Suprapubic skin (tissue), 4 donors: Measurements from ENCODE around the gene NR2E1. TPM values are rescaled to one million over a fixed set of nuclear protein-coding genes. Genes with fewer than 3 reads are reported as not detected.

Source experiments
- DNase-seq, 2 donors: peaks; one replicate each; pipeline ENCODE4 v3.0.0-alpha.2; 2019; ENCODE audit warnings: low spot score in 2 of 2
- H3K27ac ChIP-seq: fragments of 200-600 bp; sonication (generic); one replicate; pipeline ENCODE4 v1.5.1; 2019
- H3K27me3 ChIP-seq: fragments of 200-600 bp; sonication (generic); one replicate; pipeline ENCODE4 v1.5.1; 2019
- H3K36me3 ChIP-seq: fragments of 200-600 bp; sonication (generic); one replicate; pipeline ENCODE4 v1.5.1; 2019
- H3K4me1 ChIP-seq: fragments of 200-600 bp; sonication (generic); one replicate; pipeline ENCODE4 v1.5.1; 2019
- H3K4me3 ChIP-seq: fragments of 200-600 bp; sonication (generic); one replicate; pipeline ENCODE4 v1.5.1; 2019; ENCODE audit warnings: mild to moderate bottlenecking
- H3K9me3 ChIP-seq: fragments of 200-600 bp; sonication (generic); one replicate; pipeline ENCODE4 v1.5.1; 2019
- EP300 ChIP-seq: sonication (generic); formaldehyde crosslinking; IDR thresholded peaks from one replicate; pipeline ENCODE4 v1.6.1; 2017; ENCODE audit warnings: antibody characterized with exemption
- POLR2A ChIP-seq, 2 donors: fragments of 450-650 bp; IDR thresholded peaks; one replicate each; pipeline ENCODE4 v1.6.1; 2017; ENCODE audit warnings: antibody characterized with exemption in 2 of 2, mild to moderate bottlenecking in 2 of 2, moderate library complexity in 2 of 2
- POLR2AphosphoS5 ChIP-seq, 3 donors: sonication (generic); formaldehyde crosslinking; IDR thresholded peaks; one replicate each; pipeline ENCODE4 v1.6.1; 2017; ENCODE audit warnings: antibody characterized with exemption in 3 of 3
- WGBS: methylation state at CpG from one replicate; pipeline ENCODE4 v1.1.5; 2018; 5-methylcytosine and 5-hydroxymethylcytosine counted together
- total RNA-seq, 4 donors: library from RNA; depleted of rRNA; stranded (reverse); fragments of >200 nt; gene quantifications; one replicate each; pipeline ENCODE4 v1.1.0, GENCODE V29; 2016
- TF ChIP-seq, protein P1 (sequence below), 2 donors: fragments of 200-600 bp in 1 of 2; fragments of 450-650 bp in 1 of 2; sonication (generic) in 1 of 2; IDR thresholded peaks; one replicate each; pipeline ENCODE4 v1.5.1; 2016 to 2019; ENCODE audit warnings: antibody characterized with exemption in 2 of 2, mild to moderate bottlenecking in 1 of 2, moderate library complexity in 1 of 2

The NR2E1 gene
- total RNA-seq, 4 donors from 2014 or later, result 0.38 TPM; not detected in 3

GRCh38 chr6:108179741-108180140 is 13.9 kb downstream of the NR2E1 start:
- peaks cover 17% of the 10 kb centered on the region for H3K4me1 ChIP-seq
- peaks cover 67% of the 10 kb centered on the region for H3K27me3 ChIP-seq
- WGBS, result 23% methylated on average over 4 of the region's 4 CpGs
- no peak overlapping the region for H3K4me3 ChIP-seq
- no peak for TF ChIP-seq POLR2AphosphoS5 (IDR thresholded peaks at IDR 0.05)
- no peaks in the 10 kb centered on the region for H3K9me3 ChIP-seq
- no peaks in the 10 kb centered on the region for H3K36me3 ChIP-seq
- no peak overlapping the region for H3K27ac ChIP-seq
- DNase-seq, result no peak

- H3K9me3 ChIP-seq, result no peaks in the 10 kb centered on the region
- H3K27me3 ChIP-seq, result peaks cover 61% of the 10 kb centered on the region
Measured at GRCh38 chr6:108180266-108180665, 14.4 kb downstream of the NR2E1 start.

GRCh38 chr6:108180776-108181175 is 15.0 kb downstream of the NR2E1 start:
- Histone ChIP-seq H3K27ac (no peak overlapping the region), H3K27me3 (peaks cover 58% of the 10 kb centered on the region)

More at GRCh38 chr6:108180266-108180665, 14.4 kb downstream of the NR2E1 start:
- no peak overlapping the region for H3K27ac ChIP-seq
- H3K4me3 ChIP-seq, result no peak overlapping the region
- H3K36me3 ChIP-seq, result no peaks in the 10 kb centered on the region
- no peak for TF ChIP-seq EP300
- TF ChIP-seq, protein P1, sequence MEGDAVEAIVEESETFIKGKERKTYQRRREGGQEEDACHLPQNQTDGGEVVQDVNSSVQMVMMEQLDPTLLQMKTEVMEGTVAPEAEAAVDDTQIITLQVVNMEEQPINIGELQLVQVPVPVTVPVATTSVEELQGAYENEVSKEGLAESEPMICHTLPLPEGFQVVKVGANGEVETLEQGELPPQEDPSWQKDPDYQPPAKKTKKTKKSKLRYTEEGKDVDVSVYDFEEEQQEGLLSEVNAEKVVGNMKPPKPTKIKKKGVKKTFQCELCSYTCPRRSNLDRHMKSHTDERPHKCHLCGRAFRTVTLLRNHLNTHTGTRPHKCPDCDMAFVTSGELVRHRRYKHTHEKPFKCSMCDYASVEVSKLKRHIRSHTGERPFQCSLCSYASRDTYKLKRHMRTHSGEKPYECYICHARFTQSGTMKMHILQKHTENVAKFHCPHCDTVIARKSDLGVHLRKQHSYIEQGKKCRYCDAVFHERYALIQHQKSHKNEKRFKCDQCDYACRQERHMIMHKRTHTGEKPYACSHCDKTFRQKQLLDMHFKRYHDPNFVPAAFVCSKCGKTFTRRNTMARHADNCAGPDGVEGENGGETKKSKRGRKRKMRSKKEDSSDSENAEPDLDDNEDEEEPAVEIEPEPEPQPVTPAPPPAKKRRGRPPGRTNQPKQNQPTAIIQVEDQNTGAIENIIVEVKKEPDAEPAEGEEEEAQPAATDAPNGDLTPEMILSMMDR (IDR thresholded peaks at IDR 0.05), result no peak
- no peak for TF ChIP-seq POLR2AphosphoS5 (IDR thresholded peaks at IDR 0.05)
- TF ChIP-seq POLR2A (IDR thresholded peaks at IDR 0.05), result no peak
- WGBS, result 26% methylated on average over 1 of the region's 1 CpG
- peaks cover 14% of the 10 kb centered on the region for H3K4me1 ChIP-seq
- no peak for DNase-seq

GRCh38 chr6:108186226-108186625 is 20.4 kb downstream of the NR2E1 start:
- peaks cover 23% of the 10 kb centered on the region for H3K27me3 ChIP-seq

More at GRCh38 chr6:108180776-108181175, 15.0 kb downstream of the NR2E1 start:
- TF ChIP-seq EP300 (no peak), POLR2A (IDR thresholded peaks at IDR 0.05) (no peak)
- TF ChIP-seq, protein P1 (IDR thresholded peaks at IDR 0.05), result no peak
- Histone ChIP-seq H3K36me3 (no peaks in the 10 kb centered on the region), H3K4me3 (no peak overlapping the region), H3K4me1 (peaks cover 9% of the 10 kb centered on the region), H3K9me3 (no peaks in the 10 kb centered on the region)
- 62% methylated on average over 6 of the region's 6 CpGs for WGBS
- no peak for DNase-seq

GRCh38 chr6:108187519-108187918 is 21.7 kb downstream of the NR2E1 start:
- Histone ChIP-seq H3K4me1 (no peaks in the 10 kb centered on the region), H3K27ac (no peak overlapping the region), H3K36me3 (no peaks in the 10 kb centered on the region), H3K9me3 (no peaks in the 10 kb centered on the region), H3K4me3 (no peak overlapping the region), H3K27me3 (peaks cover 19% of the 10 kb centered on the region)
- TF ChIP-seq POLR2AphosphoS5 (IDR thresholded peaks at IDR 0.05), result no peak
- no peak for TF ChIP-seq EP300
- TF ChIP-seq, protein P1 (IDR thresholded peaks at IDR 0.05), result no peak
- TF ChIP-seq POLR2A (IDR thresholded peaks at IDR 0.05), result no peak
- 84% methylated on average over 9 of the region's 9 CpGs for WGBS
- no peak for DNase-seq

More at GRCh38 chr6:108186226-108186625, 20.4 kb downstream of the NR2E1 start:
- DNase-seq, result no peak
- Histone ChIP-seq H3K4me1 (no peaks in the 10 kb centered on the region), H3K27ac (no peak overlapping the region), H3K36me3 (no peaks in the 10 kb centered on the region), H3K4me3 (no peak overlapping the region), H3K9me3 (no peaks in the 10 kb centered on the region)
- WGBS, result 58% methylated on average over 2 of the region's 2 CpGs
- TF ChIP-seq, protein P1 (IDR thresholded peaks at IDR 0.05), result no peak
- TF ChIP-seq EP300 (no peak), POLR2AphosphoS5 (IDR thresholded peaks at IDR 0.05) (no peak), POLR2A (IDR thresholded peaks at IDR 0.05) (no peak)

DNA sequence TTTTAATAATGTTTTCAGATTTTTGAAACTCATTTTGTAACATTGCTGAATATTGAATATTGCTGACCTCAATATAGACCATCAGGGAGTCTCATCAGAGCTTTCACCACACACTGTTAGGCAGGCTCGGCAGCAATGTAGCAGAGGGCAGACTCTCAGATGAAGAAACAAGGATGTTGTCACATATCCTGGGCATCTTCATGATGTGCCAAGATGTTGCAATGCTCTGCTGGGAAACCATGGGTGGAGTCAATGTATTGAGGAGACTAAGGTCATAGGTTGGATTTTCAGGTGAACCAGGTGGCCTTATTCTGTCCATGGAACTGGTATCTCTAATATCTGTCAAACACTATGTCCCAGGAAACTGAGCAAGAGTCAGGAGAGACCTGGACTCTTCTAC is 27.3 kb downstream of the NR2E1 start:
- TF ChIP-seq EP300, result no peak
- no peak for TF ChIP-seq POLR2AphosphoS5 (IDR thresholded peaks at IDR 0.05)
- TF ChIP-seq POLR2A (IDR thresholded peaks at IDR 0.05), result no peak
- TF ChIP-seq, protein P1 (IDR thresholded peaks at IDR 0.05), result no peak
- H3K9me3 ChIP-seq, result no peaks in the 10 kb centered on the region
- no peak overlapping the region for H3K27ac ChIP-seq
- H3K27me3 ChIP-seq, result peaks cover 16% of the 10 kb centered on the region
- no peaks in the 10 kb centered on the region for H3K4me1 ChIP-seq
- no peak overlapping the region for H3K4me3 ChIP-seq
- no peaks in the 10 kb centered on the region for H3K36me3 ChIP-seq
- DNase-seq, result no peak
- WGBS, result 68% methylated on average over 1 of the region's 1 CpG
